ENCODE results near the gene DACT2. TPM values are rescaled to one million over a fixed set of nuclear protein-coding genes. Genes with fewer than 3 reads are reported as not detected.

The DACT2 gene
- total RNA-seq, 1 experiment from 2014 or later: not detected

GRCh38 chr6:168277274-168277669 lies 42.3 kb downstream of the DACT2 start:
- no peak for DNase-seq (ENCODE audit: unreplicated experiment)
- Mint-ChIP-seq H3K27ac (ENCODE audit: low read depth, unreplicated experiment) (no peak overlapping the region), H3K9me3 (ENCODE audit: unreplicated experiment) (no peaks in the 10 kb centered on the region), H3K4me1 (ENCODE audit: insufficient read depth, unreplicated experiment) (no peaks in the 10 kb centered on the region), H3K36me3 (ENCODE audit: insufficient read depth, unreplicated experiment) (no peaks in the 10 kb centered on the region), H3K27me3 (ENCODE audit: insufficient read depth, unreplicated experiment) (peaks cover 75% of the 10 kb centered on the region), H3K4me3 (ENCODE audit: unreplicated experiment) (no peak overlapping the region)
- CTCF ChIA-PET: no interaction called here
- BruUV-seq (replicated peaks): no TSS peak
- POLR2A ChIA-PET: interaction anchor here (0.7 kb wide), 1 partner anchor 157 kb away, joined by 3 read pairs; no protein-coding TSS in a partner anchor
- no peak for TF ChIP-seq CTCF (IDR thresholded peaks at IDR 0.05; ENCODE audit: unreplicated experiment)
- intact Hi-C loops (cut with micrococcal nuclease): no loop called here

- intact Hi-C loops (cut with micrococcal nuclease): no loop called here
- CTCF ChIA-PET: no interaction called here
- Mint-ChIP-seq H3K4me3 (ENCODE audit: unreplicated experiment) (no peak overlapping the region), H3K4me1 (ENCODE audit: insufficient read depth, unreplicated experiment) (no peaks in the 10 kb centered on the region), H3K27me3 (ENCODE audit: insufficient read depth, unreplicated experiment) (peaks cover 70% of the 10 kb centered on the region), H3K9me3 (ENCODE audit: unreplicated experiment) (no peaks in the 10 kb centered on the region), H3K27ac (ENCODE audit: low read depth, unreplicated experiment) (no peak overlapping the region), H3K36me3 (ENCODE audit: insufficient read depth, unreplicated experiment) (no peaks in the 10 kb centered on the region)
- BruUV-seq (replicated peaks): no TSS peak
- POLR2A ChIA-PET: interaction anchor here (0.7 kb wide), 1 partner anchor 156 kb away, joined by 3 read pairs; no protein-coding TSS in a partner anchor
- no peak for DNase-seq (ENCODE audit: unreplicated experiment)
- no peak for TF ChIP-seq CTCF (IDR thresholded peaks at IDR 0.05; ENCODE audit: unreplicated experiment)
These were observed 42.9 kb downstream of the DACT2 start for GRCh38 chr6:168276576-168277273.

- H3K27ac Mint-ChIP-seq (ENCODE audit: low read depth, unreplicated experiment): no peak overlapping the region
- no peaks in the 10 kb centered on the region for H3K9me3 Mint-ChIP-seq (ENCODE audit: unreplicated experiment)
- H3K4me1 Mint-ChIP-seq (ENCODE audit: insufficient read depth, unreplicated experiment): no peaks in the 10 kb centered on the region
- no peak for TF ChIP-seq CTCF (IDR thresholded peaks at IDR 0.05; ENCODE audit: unreplicated experiment)
- no TSS peak for BruUV-seq (replicated peaks)
- intact Hi-C loops (cut with micrococcal nuclease): no loop called here
- ChIA-PET POLR2A (no interaction called here), CTCF (interaction anchor here (1.1 kb wide), 1 partner anchor 20 kb away, joined by 3 read pairs; no protein-coding TSS in a partner anchor)
- no peak for DNase-seq (ENCODE audit: unreplicated experiment)
- peaks cover 59% of the 10 kb centered on the region for H3K27me3 Mint-ChIP-seq (ENCODE audit: insufficient read depth, unreplicated experiment)
- no peaks in the 10 kb centered on the region for H3K36me3 Mint-ChIP-seq (ENCODE audit: insufficient read depth, unreplicated experiment)
- H3K4me3 Mint-ChIP-seq (ENCODE audit: unreplicated experiment): no peak overlapping the region
These were observed 44.4 kb downstream of the DACT2 start for GRCh38 chr6:168275168-168275567.

- no TSS peak for BruUV-seq (replicated peaks)
- no peak overlapping the region for H3K4me3 Mint-ChIP-seq (ENCODE audit: unreplicated experiment)
- no peak for DNase-seq (ENCODE audit: unreplicated experiment)
- H3K36me3 Mint-ChIP-seq (ENCODE audit: insufficient read depth, unreplicated experiment): no peaks in the 10 kb centered on the region
- no peak overlapping the region for H3K27ac Mint-ChIP-seq (ENCODE audit: low read depth, unreplicated experiment)
- TF ChIP-seq CTCF (IDR thresholded peaks at IDR 0.05; ENCODE audit: unreplicated experiment): no peak
- intact Hi-C loops (cut with micrococcal nuclease): no loop called here
- ChIA-PET POLR2A (no interaction called here), CTCF (interaction anchor here (0.5 to 1.1 kb wide), 2 partner anchors 19 to 363 kb away, joined by 3 read pairs; no protein-coding TSS in a partner anchor)
- no peaks in the 10 kb centered on the region for H3K9me3 Mint-ChIP-seq (ENCODE audit: unreplicated experiment)
- peaks cover 59% of the 10 kb centered on the region for H3K27me3 Mint-ChIP-seq (ENCODE audit: insufficient read depth, unreplicated experiment)
- no peaks in the 10 kb centered on the region for H3K4me1 Mint-ChIP-seq (ENCODE audit: insufficient read depth, unreplicated experiment)
These were observed 45.3 kb downstream of the DACT2 start for GRCh38 chr6:168274037-168274952.

Measured in MCF 10A (cell line).